LNCAP (cell line): ENCODE results near the gene CAV3.

Source experiments
- CTCF ChIP-seq: fragments of 450-650 bp; IDR thresholded peaks from 2 replicates; pipeline ENCODE4 v1.5.1; 2017; ENCODE audit warnings: mild to moderate bottlenecking

The CAV3 gene

DNA sequence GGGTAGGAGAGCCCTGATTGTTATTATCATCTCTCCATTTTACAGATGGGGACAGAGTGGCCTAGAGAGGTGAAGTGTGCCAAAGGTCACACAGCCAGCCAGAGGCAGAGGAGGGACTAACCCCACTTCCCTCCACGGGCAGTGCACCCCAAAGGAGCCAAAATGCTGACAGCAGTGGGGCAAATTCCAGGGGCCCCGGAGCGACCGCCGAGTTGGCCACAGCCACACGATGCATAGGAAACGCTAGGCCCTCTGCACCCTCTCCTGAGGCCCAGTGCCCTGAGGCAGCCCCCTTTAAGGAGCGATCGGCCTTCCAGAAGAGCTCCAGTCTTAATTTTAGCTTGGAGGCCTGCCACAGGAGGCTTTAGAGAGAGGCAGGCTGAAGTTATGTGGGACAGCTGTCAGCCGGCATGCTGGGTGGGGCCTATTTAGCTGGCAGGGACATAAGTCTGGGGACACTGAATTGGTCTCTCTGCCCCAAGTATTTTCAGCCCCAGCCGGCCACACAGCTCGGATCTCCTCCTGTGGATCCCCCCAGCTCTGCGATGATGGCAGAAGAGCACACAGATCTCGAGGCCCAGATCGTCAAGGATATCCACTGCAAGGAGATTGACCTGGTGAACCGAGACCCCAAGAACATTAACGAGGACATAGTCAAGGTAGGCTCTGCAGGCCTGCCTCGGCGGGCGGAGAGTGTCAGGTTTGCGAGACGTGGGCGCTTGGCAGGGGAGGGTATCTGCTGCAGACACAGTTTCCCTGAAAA lies at the start of gene CAV3:
Gene CAV3 (plus strand): TSS at position 471 of the 763 bp plus-strand sequence. CDS start 75 bp downstream, at position 546.
- TF ChIP-seq CTCF = no peak

- TF ChIP-seq CTCF = no peak
Measured at GRCh38 chr3:8702560-8702959, 31.0 kb upstream of the CAV3 start.

DNA sequence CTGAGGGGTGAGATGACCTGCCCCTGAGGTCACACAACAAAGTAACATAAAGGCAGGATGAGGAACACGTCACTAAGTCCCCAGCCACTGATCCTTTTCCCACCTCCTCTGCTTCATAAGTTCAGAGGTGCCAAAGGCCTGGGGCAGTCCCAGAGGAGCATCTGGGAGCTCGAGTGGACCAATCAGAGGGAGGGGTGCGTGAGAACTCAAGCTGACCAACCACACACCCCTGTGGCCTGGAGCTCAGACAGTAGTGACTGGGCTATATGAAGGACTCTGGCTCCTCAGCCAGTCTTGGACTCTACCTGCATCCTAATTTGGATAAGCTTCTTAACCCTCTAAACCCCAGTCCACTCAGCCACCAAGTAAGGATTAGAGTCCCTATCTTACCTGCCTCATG lies 28.0 kb upstream of the CAV3 start:
- TF ChIP-seq CTCF = no peak

DNA sequence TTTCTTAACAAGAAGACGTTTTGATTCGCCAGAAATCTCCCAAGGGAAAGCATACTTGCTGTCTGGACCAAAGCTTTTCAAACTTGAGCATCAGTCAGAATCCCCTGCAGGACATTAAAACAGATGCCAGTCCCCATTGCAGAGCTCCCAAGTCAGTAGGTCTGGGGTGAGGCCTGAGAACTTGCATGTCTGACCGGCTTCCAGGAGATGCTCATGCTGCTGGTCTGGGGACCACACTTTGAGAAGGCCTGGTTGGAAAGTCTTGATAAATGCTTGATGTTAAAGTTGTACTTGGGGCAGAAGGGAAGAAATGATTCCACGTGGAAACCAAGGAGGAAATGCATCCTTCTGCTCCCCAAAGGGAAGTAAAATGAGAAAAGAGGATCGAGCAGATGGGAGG lies 24.3 kb upstream of the CAV3 start:
- TF ChIP-seq CTCF = no peak

- no peak for TF ChIP-seq CTCF
Measured at GRCh38 chr3:8709801-8710507, 23.6 kb upstream of the CAV3 start.

DNA sequence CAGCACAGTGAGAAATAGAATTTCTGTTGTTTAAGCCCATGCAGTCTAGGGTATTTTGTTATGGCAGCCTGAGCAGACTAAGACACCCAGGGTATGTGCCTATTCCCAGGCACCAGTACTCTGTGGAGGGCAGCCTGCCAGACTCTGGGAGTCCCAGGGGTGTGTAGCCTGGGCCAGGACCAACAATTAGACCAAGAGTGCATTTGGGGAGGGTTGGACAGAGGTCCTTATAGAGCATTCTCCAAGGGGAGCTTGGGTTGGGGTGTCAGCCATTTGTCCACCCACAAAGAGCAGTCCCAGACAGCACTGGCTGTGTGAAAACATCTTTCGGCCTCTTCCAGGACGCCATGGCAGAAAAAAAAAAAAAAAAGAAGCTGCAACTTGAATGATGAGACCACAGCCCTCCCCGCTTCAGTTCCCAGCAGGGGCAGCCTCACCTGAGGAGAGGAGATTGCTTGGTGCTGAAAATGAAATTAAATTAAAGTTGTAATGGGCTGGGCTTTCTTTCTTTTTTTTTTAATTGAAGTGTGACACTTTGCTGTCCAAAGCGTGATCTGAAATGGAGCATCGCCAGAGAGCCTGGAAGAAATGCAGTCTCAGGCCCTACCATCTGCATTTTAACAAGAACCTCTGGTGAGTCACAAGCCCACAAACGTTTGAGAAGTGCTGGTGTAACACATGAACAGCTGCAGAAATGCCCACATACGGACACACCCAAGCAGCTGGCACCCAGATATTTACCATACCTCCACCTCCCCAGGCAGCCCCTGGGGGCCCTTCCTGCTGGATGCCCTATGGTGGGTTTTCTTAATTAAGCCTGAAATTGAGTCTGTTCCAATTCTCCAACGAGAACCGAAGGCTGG lies 21.3 kb upstream of the CAV3 start:
- TF ChIP-seq CTCF = no peak

GRCh38 chr3:8712908-8713255 lies 20.7 kb upstream of the CAV3 start:
- no peak for TF ChIP-seq CTCF
